PC-9 (cell line): ENCODE data around the gene PARS2.

Experiments
- EZH2 ChIP-seq: fragments of 200-600 bp; sonication (generic); IDR thresholded peaks from 2 replicates; pipeline ENCODE4 v1.8.0; 2017; ENCODE audit warnings: antibody characterized with exemption, low read depth
- TF ChIP-seq, protein P1 (sequence below): fragments of 200-600 bp; sonication (generic); conservative IDR thresholded peaks from 2 replicates; pipeline ENCODE4 v1.6.1; 2017; ENCODE audit warnings: mixed run types, antibody characterized with exemption, mild to moderate bottlenecking, moderate library complexity

DNA sequence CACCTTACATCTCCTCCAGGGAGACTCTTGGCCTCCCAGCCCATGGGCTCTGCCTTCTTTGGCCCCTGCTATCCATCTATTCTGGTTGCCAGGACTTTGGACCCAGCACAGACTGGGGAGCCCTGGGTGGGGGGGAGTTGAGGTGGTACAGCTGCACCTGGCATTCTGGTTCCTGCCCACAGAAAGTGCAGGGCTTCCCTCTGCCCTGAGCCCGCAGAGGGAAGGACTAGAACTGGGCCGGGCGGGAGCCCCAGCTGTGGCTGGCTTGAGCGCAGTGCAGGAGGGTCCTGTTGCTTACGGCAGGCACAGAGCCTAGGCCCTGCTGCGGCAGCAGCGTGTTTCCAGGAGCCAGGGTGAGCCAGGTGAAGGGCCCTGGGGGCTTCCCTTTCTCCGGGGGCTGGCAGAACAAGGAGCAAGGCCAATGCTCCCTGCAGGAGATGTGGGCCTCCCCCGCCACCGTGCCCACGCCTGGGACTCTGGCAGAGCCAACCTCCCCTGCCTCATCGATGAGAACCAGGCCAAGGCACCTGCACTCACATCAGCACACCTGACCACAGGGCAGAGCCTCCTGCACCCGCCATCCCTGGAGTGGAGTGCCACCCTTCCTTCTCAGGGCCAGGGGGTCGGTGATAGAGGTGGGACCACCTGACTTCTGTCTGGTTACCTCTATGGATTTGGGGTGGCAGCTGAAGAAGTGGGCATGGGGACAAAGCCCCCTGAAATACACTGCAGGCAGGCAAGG is 16.1 kb downstream of the PARS2 start:
- TF ChIP-seq, protein P1, sequence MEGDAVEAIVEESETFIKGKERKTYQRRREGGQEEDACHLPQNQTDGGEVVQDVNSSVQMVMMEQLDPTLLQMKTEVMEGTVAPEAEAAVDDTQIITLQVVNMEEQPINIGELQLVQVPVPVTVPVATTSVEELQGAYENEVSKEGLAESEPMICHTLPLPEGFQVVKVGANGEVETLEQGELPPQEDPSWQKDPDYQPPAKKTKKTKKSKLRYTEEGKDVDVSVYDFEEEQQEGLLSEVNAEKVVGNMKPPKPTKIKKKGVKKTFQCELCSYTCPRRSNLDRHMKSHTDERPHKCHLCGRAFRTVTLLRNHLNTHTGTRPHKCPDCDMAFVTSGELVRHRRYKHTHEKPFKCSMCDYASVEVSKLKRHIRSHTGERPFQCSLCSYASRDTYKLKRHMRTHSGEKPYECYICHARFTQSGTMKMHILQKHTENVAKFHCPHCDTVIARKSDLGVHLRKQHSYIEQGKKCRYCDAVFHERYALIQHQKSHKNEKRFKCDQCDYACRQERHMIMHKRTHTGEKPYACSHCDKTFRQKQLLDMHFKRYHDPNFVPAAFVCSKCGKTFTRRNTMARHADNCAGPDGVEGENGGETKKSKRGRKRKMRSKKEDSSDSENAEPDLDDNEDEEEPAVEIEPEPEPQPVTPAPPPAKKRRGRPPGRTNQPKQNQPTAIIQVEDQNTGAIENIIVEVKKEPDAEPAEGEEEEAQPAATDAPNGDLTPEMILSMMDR = no peak
- no peak for TF ChIP-seq EZH2
